Natural killer cell (primary cell): ENCODE measurements around the gene LIMD2. TPM values are rescaled to one million over a fixed set of nuclear protein-coding genes. Genes with fewer than 3 reads are reported as not detected.

ENCODE experiments used
- ATAC-seq, 3 donors: fragments of 150-1000 bp in 2 of 3; fragments of 200-7000 bp in 1 of 3; cut with Tn5 transposase; 1 replicate in 1 of 3; 2 replicates in 2 of 3; pipeline ENCODE4 v1.10.0; 2021; ENCODE audit warnings: mild to moderate bottlenecking in 2 of 3, moderate library complexity in 2 of 3
- DNase-seq, 2 donors: peaks; one replicate each; pipeline versions ENCODE4 v3.0.0 to v3.0.0-alpha.2; 2013 to 2021; ENCODE audit warnings: mixed read lengths in 1 of 2
- H3K27ac ChIP-seq: one replicate; pipeline ENCODE4 v1.5.1; 2013; ENCODE audit warnings: mild to moderate bottlenecking, low read length
- H3K27me3 ChIP-seq: one replicate; pipeline ENCODE4 v1.6.1; 2013; ENCODE audit warnings: low read length; ENCODE audit not compliant: control insufficient read depth, insufficient read depth
- H3K36me3 ChIP-seq: one replicate; pipeline ENCODE4 v1.6.1; 2013; ENCODE audit warnings: low read length; ENCODE audit not compliant: control insufficient read depth, insufficient read depth
- H3K4me1 ChIP-seq: one replicate; pipeline ENCODE4 v1.6.1; 2013; ENCODE audit warnings: low read length; ENCODE audit not compliant: control insufficient read depth, insufficient read depth
- H3K4me3 ChIP-seq: one replicate; pipeline ENCODE4 v1.5.1; 2013; ENCODE audit warnings: low read length
- H3K9me3 ChIP-seq: one replicate; pipeline ENCODE4 v1.6.1; 2013; ENCODE audit warnings: low read length; ENCODE audit not compliant: control insufficient read depth, insufficient read depth
- H3K27ac Mint-ChIP-seq, 2 donors: one replicate each; pipeline ENCODE4 v1.8.0; 2022; ENCODE audit warnings: mild to moderate bottlenecking in 2 of 2, mixed read lengths in 2 of 2, moderate library complexity in 1 of 2
- H3K27me3 Mint-ChIP-seq, 2 donors: one replicate each; pipeline ENCODE4 v1.8.0; 2022; ENCODE audit warnings: low read depth in 2 of 2, mixed read lengths in 2 of 2
- H3K36me3 Mint-ChIP-seq: one replicate; pipeline ENCODE4 v1.8.0; 2022; ENCODE audit warnings: mixed read lengths
- H3K4me1 Mint-ChIP-seq, 2 donors: one replicate each; pipeline ENCODE4 v1.8.0; 2022; ENCODE audit warnings: mixed read lengths in 2 of 2
- H3K4me3 Mint-ChIP-seq: one replicate; pipeline ENCODE4 v1.8.0; 2022; ENCODE audit warnings: mild to moderate bottlenecking, moderate library complexity, mixed read lengths
- H3K9me3 Mint-ChIP-seq, 2 donors: one replicate each; pipeline ENCODE4 v1.8.0; 2022; ENCODE audit warnings: mixed read lengths in 2 of 2
- WGBS: methylation state at CpG from one replicate; pipeline ENCODE4 v1.1.7; 2013; ENCODE audit warnings: missing lambda C conversion rate; ENCODE audit not compliant: insufficient coverage; 5-methylcytosine and 5-hydroxymethylcytosine counted together
- intact Hi-C: fragments of 100-400 bp; cut with micrococcal nuclease; formaldehyde crosslinking; loops from one replicate; pipeline ENCODE4 v1.14.2; 2022
- total RNA-seq, 4 donors: library from RNA; stranded (reverse); fragments of 120-200 nt in 1 of 4; gene quantifications; one replicate each; pipeline versions ENCODE4 v1.2.3 to v1.2.4, GENCODE V29; 2013 to 2022
- TF ChIP-seq, protein P1 (sequence below): fragments of 200-600 bp; IDR thresholded peaks from one replicate; pipeline ENCODE4 v1.8.0; 2022; ENCODE audit warnings: antibody characterized with exemption

LIMD2 gene
- total RNA-seq, 3 donors from 2014 or later (not counting 1 experiment from before 2014, with no cell fraction given) = 513 to 546 (median 524) TPM

DNA sequence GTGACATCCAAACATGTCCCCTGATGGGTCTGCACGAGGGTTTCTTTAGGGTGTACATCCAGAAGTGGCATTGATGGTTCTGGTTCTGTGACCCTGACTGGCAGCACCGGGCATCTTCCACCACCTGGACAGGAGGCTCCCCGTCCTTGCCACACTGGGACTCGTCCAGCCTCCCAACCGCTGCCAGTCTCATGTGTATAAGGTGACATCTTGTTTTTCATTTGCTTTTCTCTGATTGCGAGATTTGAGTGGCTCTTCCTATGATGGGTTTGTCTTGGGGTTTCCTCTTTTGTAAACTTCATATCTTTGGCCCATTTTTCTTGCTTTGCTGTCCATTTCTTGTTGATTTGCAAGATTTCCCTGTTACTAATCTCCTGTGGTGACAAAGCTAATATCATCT is 9.2 kb upstream of the LIMD2 start:
- Histone ChIP-seq H3K27ac (peak overlapping the region; percentile 8), H3K4me3 (no peak overlapping the region), H3K27me3 (no peaks in the 10 kb centered on the region), H3K9me3 (no peaks in the 10 kb centered on the region), H3K4me1 (peaks cover 62% of the 10 kb centered on the region), H3K36me3 (peaks cover 27% of the 10 kb centered on the region)
- TF ChIP-seq, protein P1, sequence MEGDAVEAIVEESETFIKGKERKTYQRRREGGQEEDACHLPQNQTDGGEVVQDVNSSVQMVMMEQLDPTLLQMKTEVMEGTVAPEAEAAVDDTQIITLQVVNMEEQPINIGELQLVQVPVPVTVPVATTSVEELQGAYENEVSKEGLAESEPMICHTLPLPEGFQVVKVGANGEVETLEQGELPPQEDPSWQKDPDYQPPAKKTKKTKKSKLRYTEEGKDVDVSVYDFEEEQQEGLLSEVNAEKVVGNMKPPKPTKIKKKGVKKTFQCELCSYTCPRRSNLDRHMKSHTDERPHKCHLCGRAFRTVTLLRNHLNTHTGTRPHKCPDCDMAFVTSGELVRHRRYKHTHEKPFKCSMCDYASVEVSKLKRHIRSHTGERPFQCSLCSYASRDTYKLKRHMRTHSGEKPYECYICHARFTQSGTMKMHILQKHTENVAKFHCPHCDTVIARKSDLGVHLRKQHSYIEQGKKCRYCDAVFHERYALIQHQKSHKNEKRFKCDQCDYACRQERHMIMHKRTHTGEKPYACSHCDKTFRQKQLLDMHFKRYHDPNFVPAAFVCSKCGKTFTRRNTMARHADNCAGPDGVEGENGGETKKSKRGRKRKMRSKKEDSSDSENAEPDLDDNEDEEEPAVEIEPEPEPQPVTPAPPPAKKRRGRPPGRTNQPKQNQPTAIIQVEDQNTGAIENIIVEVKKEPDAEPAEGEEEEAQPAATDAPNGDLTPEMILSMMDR = no peak
- H3K27me3 Mint-ChIP-seq = no peaks in the 10 kb centered on the region
- DNase-seq (no peak), ATAC-seq (peak in 1 of 3 donors; percentile 63)
- peak overlapping the region; percentile 29 for H3K4me3 Mint-ChIP-seq
- H3K36me3 Mint-ChIP-seq = no peaks in the 10 kb centered on the region
- H3K4me1 Mint-ChIP-seq = peaks cover 48% of the 10 kb centered on the region in 2 donors
- peak overlapping the region; percentile 84 to 97 for H3K27ac Mint-ChIP-seq
- 95% methylated on average over 6 of the region's 6 CpGs for WGBS
- intact Hi-C loops = loop anchor here (5.0 kb wide), 1 partner anchor 282 kb away; no protein-coding TSS in a partner anchor
- H3K9me3 Mint-ChIP-seq = no peaks in the 10 kb centered on the region

DNA sequence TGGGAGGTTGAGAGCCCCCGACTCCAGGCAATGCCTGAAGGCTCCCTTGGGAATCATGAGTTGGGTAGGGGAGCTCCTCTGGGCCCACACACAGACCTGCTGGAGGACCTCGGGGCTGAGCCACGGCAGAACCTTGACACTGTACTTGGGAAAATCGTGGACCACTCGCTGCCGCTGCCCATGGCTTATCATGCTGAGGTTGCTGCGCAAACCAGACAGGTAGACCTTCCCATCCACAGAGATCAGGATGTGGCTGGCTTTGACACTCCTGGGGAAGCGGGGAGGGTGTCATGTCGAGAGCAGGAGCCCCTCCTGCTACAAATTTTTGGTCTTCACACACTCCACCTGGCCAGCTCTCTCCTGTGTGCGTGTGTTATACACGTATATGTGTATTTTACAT is 7.2 kb upstream of the LIMD2 start:
- Mint-ChIP-seq H3K4me1 (peaks cover 67 to 68% of the 10 kb centered on the region in 2 donors), H3K27ac (peak overlapping the region; percentile 92 to 97), H3K4me3 (peak overlapping the region; percentile 74), H3K36me3 (no peaks in the 10 kb centered on the region), H3K9me3 (no peaks in the 10 kb centered on the region), H3K27me3 (no peaks in the 10 kb centered on the region)
- ATAC-seq = peak in 2 of 3 donors; percentile 14 to 24
- Histone ChIP-seq H3K27me3 (no peaks in the 10 kb centered on the region), H3K4me3 (no peak overlapping the region), H3K4me1 (peaks cover 81% of the 10 kb centered on the region), H3K27ac (peak overlapping the region; percentile 69), H3K36me3 (peaks cover 20% of the 10 kb centered on the region), H3K9me3 (no peaks in the 10 kb centered on the region)
- WGBS = 40% methylated on average over 9 of the region's 11 CpGs
- TF ChIP-seq, protein P1 = no peak
- peak in 1 of 2 donors; percentile 67 for DNase-seq
- intact Hi-C loops = loop anchor here (5.0 kb wide), 1 partner anchor 280 kb away; no protein-coding TSS in a partner anchor

- H3K27ac ChIP-seq = peak overlapping the region; percentile 69
- H3K4me3 Mint-ChIP-seq = peak overlapping the region; percentile 74
- H3K4me1 ChIP-seq = peaks cover 87% of the 10 kb centered on the region
- H3K27me3 Mint-ChIP-seq = no peaks in the 10 kb centered on the region
- DNase-seq (peak in 1 of 2 donors; percentile 59), ATAC-seq (peak in 1 of 3 donors; percentile 7)
- H3K9me3 Mint-ChIP-seq = no peaks in the 10 kb centered on the region
- H3K27ac Mint-ChIP-seq = peak overlapping the region; percentile 92 to 97
- 47% methylated on average over 5 of the region's 7 CpGs for WGBS
- intact Hi-C loops = loop anchor here (5.0 kb wide), 1 partner anchor 279 kb away; no protein-coding TSS in a partner anchor
- no peaks in the 10 kb centered on the region for H3K27me3 ChIP-seq
- no peaks in the 10 kb centered on the region for H3K9me3 ChIP-seq
- H3K4me1 Mint-ChIP-seq = peaks cover 71 to 73% of the 10 kb centered on the region in 2 donors
- H3K36me3 Mint-ChIP-seq = no peaks in the 10 kb centered on the region
- TF ChIP-seq, protein P1 = no peak
- H3K36me3 ChIP-seq = peaks cover 15% of the 10 kb centered on the region
- no peak overlapping the region for H3K4me3 ChIP-seq
These were observed 6.6 kb upstream of the LIMD2 start for GRCh38 chr17:63706336-63707082.
